GM18951 (cell line): ENCODE measurements around the gene ETFBKMT.

ENCODE experiments used
- POLR2A ChIP-seq: IDR thresholded peaks from 4 replicates; pipeline ENCODE4 v1.6.1; 2011; ENCODE audit warnings: mild to moderate bottlenecking; ENCODE audit not compliant: insufficient read length, insufficient read depth; ENCODE audit errors: extremely low read depth
- in situ Hi-C: fragments of 300-500 bp; cut with MboI; formaldehyde crosslinking; loops from one replicate; pipeline ENCODE4 v1.12.0; 2022; ENCODE audit warnings: low sequenced_read_pairs, mixed read lengths, inconsistent platforms; ENCODE audit not compliant: unreplicated experiment

Gene ETFBKMT

GRCh38 chr12:31722580-31722979, 63.1 kb downstream of the ETFBKMT start:
- in situ Hi-C loops = no loop called here

More at GRCh38 chr12:31722580-31722979, 63.1 kb downstream of the ETFBKMT start:
- no peak for TF ChIP-seq POLR2A
